Ishikawa (cell line): ENCODE results near the gene GRIA4.

Experiments
- CEBPB ChIP-seq: IDR thresholded peaks from 2 replicates; pipeline ENCODE4 v1.6.1; 2012
- CREB1 ChIP-seq: IDR thresholded peaks from 2 replicates; pipeline ENCODE4 v1.6.1; 2012; ENCODE audit warnings: low read depth
- EGR1 ChIP-seq: IDR thresholded peaks from 2 replicates; pipeline ENCODE4 v1.6.1; 2012
- EP300 ChIP-seq: IDR thresholded peaks from 2 replicates; pipeline ENCODE4 v1.6.1; 2012; ENCODE audit warnings: borderline replicate concordance
- TCF12 ChIP-seq: IDR thresholded peaks from 2 replicates; pipeline ENCODE4 v1.6.1; 2012; ENCODE audit warnings: low read depth
- TEAD4 ChIP-seq: IDR thresholded peaks from 2 replicates; pipeline ENCODE4 v1.6.1; 2012

GRCh38 chr11:105969756-105970155, 359.9 kb downstream of the GRIA4 start:
- TF ChIP-seq TCF12 (no peak), CEBPB (no peak), CREB1 (no peak), EGR1 (no peak), EP300 (no peak), TEAD4 (no peak)
